GM12801 (cell line): ENCODE measurements around the gene BORCS5.

Source experiments
- CTCF ChIP-seq: IDR thresholded peaks from one replicate; pipeline ENCODE4 v1.5.1; 2011; ENCODE audit warnings: control low read depth; ENCODE audit not compliant: insufficient read length; ENCODE audit errors: extremely low read depth

Gene BORCS5

DNA sequence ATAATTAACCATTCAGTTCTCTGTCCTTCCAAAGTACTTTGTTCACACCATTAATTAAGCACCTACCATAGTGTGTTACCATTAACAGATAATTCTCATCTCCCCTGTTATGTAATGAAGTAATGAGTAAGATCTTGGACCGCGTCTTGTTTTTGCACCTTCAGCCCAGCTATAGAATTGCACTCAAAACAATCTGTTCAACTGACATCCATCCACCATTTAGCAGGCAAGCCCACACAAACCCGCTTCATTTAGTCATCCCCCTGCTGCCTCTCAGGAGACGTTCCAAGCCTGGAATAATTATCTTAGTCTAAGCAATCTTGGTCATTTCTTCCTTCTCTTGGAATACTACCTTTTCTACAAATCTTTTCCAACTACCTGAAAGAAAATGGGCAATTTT lies 131.4 kb downstream of the BORCS5 start:
- no peak for TF ChIP-seq CTCF

- no peak for TF ChIP-seq CTCF
Measured at GRCh38 chr12:12488823-12489550, 132.1 kb downstream of the BORCS5 start.

DNA sequence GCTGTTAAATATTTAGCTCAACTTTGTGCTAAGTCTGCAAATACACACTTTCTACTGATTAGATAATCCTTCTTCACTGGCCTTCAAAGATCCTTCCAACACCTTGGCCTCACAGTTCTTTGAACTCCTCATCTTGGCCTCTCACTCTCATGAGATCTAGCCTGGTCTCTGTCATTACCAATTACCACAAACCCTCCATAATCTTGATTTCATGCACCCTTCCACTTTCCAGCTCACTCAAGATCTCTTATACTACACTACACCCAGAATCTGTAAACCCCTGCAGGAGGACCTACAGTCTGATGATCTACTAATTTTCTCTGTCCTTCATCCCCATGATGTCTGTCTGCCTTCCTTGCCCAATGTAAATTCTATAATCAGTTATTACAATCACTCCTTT lies 134.7 kb downstream of the BORCS5 start:
- TF ChIP-seq CTCF: no peak

GRCh38 chr12:12492547-12492946 lies 135.7 kb downstream of the BORCS5 start:
- TF ChIP-seq CTCF: no peak

DNA sequence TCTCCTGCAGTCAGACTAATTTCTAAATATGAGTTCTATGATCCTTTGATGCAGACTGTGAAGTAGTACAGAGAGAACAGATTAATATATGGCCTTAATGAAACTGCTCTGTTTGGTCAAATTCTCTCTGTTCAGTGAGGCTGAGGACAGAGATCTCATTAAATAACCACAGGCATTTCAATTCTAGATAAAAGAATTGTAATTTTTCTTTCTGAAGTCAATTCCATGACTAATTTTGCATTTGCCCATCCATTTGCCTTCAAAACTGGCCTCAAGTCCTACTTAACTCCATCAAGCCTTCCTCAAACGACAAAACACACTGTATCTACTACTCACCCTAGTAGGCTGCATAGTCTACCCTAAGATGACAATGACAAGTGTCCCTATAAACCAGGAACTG lies 138.7 kb downstream of the BORCS5 start:
- TF ChIP-seq CTCF: no peak

GRCh38 chr12:12498210-12498609 lies 141.3 kb downstream of the BORCS5 start:
- TF ChIP-seq CTCF: no peak

DNA sequence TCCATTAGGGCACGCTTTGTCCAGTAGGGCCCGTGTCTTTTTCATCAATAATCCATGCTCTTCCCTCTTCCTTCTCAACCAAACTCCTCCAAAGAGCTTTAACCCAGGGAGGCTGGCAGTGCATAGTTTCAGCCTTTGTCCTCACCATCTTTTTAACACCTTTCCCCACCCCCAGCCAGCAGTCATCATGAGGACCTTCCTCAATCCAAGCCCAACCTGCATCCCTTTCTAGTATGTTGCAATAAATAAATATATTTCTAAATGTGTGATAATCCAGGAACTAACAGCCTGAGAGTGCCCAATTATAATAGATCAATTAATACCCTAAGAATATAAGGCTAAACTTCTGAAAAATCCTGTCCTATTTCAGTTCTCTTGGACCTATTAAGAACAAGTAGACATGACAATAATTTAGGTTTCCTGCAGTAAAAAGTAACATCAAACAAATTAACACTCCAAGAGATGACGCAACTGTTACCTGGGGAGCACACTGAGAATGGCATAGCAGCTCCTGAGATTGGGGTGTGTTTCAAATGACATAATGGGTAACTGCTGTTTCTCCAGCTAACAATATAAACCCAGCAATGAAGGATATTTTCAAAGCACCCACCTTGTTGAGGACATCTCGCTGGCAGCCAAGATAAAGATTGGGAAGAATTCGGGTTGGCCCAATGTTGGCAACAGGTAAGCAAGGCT lies 143.2 kb downstream of the BORCS5 start:
- TF ChIP-seq CTCF: no peak
